Activated CD8-positive, alpha-beta memory T cell treated with anti-CD3 and anti-CD28 coated beads, Interleukin-2, amount 50 U/mL, for 4 hours (primary cell): ENCODE data around the gene C1QTNF6.
"Not testable (repeated sequence)": the region's sequence is repeated elsewhere in the genome, so short reads cannot be mapped to it uniquely, and the experiment has no call there.

Source experiments
- DNase-seq: peaks from one replicate; pipeline ENCODE4 v3.0.0-alpha.2; 2020

The C1QTNF6 gene

GRCh38 chr22:37175414-37176281 lies 12.4 kb downstream of the C1QTNF6 start:
- peak; percentile 9 for DNase-seq

- no peak for DNase-seq
These were observed 13.1 kb downstream of the C1QTNF6 start for GRCh38 chr22:37174964-37175363.

- DNase-seq, result peak; percentile 9
These were observed 14.3 kb downstream of the C1QTNF6 start for GRCh38 chr22:37173709-37174108.

- peak; percentile 7 for DNase-seq
These were observed 15.5 kb downstream of the C1QTNF6 start for GRCh38 chr22:37172266-37173245.

GRCh38 chr22:37171662-37172061 lies 16.4 kb downstream of the C1QTNF6 start:
- DNase-seq, result no peak

GRCh38 chr22:37170689-37171405 lies 17.2 kb downstream of the C1QTNF6 start:
- not testable (repeated sequence) for DNase-seq

- peak; percentile 15 for DNase-seq
These were observed 17.9 kb downstream of the C1QTNF6 start for GRCh38 chr22:37169947-37170688.

- peak; percentile 5 for DNase-seq
These were observed 18.6 kb downstream of the C1QTNF6 start for GRCh38 chr22:37169406-37169805.

GRCh38 chr22:37167981-37168647 lies 19.9 kb downstream of the C1QTNF6 start:
- DNase-seq, result peak; percentile 13

GRCh38 chr22:37167176-37167980 lies 20.7 kb downstream of the C1QTNF6 start:
- DNase-seq, result peak; percentile 14

- DNase-seq, result peak; percentile 86
These were observed 21.4 kb downstream of the C1QTNF6 start for GRCh38 chr22:37166675-37167066.

- DNase-seq, result no peak
These were observed 21.9 kb downstream of the C1QTNF6 start for GRCh38 chr22:37165940-37166674.

- no peak for DNase-seq
These were observed 23.0 kb downstream of the C1QTNF6 start for GRCh38 chr22:37165066-37165465.

- no peak for DNase-seq
These were observed 23.6 kb downstream of the C1QTNF6 start for GRCh38 chr22:37164505-37164887.

- DNase-seq, result no peak
These were observed 24.2 kb downstream of the C1QTNF6 start for GRCh38 chr22:37163575-37164504.

- DNase-seq, result no peak
These were observed 25.0 kb downstream of the C1QTNF6 start for GRCh38 chr22:37163096-37163489.

GRCh38 chr22:37162221-37163095 lies 25.6 kb downstream of the C1QTNF6 start:
- peak; percentile 67 for DNase-seq

GRCh38 chr22:37161443-37161842 lies 26.6 kb downstream of the C1QTNF6 start:
- no peak for DNase-seq
